HG03060 (cell line): ENCODE data around the gene SH3GL3.

Experiments used
- ATAC-seq: cut with Tn5 transposase; IDR thresholded peaks from one replicate; pipeline ENCODE4 v1.9.1; 2021; ENCODE audit warnings: low read depth, moderate number of reproducible peaks; ENCODE audit not compliant: unreplicated experiment

The SH3GL3 gene

DNA sequence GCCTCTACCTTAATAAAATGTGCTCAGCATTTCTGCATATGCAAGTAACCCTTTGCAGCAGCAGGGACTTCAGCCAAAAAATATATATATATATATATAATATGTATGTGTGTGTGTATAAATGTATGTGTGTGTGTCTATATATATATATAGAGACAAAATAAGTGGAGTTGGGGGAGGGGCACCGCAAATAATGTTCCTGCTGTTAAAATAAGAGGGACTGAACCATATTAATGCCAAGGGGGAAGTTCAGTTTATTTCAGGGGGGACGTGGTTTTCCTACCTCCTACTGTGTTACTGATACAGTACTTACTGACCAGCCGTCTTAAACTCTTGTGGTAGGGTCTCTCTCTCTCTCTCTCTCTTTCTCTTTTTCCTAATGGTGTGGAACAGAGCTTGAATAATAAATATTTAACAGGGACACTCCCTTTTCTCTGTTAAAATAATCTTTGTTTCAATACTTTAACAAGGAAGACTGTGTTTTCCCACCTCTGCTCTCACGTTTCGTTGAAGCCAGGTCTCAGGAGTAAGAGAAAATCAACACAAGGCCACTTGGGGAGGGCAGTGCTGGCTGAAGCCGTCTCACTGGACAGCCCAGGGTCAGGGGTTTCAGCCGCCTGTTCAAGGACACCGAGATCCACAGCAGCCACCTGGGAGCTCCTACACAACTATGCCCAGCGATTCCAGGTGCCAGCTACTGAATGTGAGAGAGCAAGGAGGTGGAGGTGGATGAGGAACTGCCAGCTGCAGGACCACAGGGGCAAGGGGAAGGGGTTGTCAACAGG is 164.0 kb downstream of the SH3GL3 start:
- ATAC-seq: no peak

- no peak for ATAC-seq
Observed at GRCh38 chr15:83612226-83612625, 165.1 kb downstream of the SH3GL3 start.

DNA sequence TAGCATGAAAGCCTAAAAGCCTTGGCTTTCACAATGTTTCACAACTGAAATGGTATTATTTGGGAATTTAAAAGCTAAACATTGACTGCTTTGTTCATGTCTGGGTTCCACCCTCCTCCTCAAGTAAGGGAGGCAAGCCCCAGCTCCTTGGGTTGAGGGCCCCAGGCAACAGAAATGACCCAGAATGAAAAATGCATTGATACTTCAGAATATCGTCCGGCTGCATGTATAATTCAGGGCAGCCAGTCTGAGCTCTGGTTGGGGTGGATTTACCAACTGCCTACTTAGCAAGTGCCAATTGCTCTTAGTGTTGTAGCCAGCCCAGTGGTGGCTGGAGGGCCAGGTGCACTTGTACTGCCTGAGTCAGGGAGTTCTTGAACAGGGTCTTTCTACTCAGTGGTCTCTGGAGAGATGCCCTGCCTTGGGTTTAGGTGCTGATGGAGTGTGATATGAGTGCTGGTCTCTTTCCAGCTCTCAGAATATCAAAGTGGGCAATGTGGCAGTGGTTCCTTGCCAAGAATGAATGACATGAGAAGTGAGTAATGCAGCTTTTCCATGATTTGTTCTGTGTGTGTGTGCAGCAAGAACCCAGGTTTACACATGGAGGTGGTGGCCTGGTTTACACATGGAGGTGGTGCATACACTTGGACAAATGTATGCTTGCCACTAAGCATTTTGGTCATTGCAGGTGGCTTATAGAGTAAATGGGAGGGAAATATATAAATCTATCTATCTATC is 165.9 kb downstream of the SH3GL3 start:
- ATAC-seq: no peak

DNA sequence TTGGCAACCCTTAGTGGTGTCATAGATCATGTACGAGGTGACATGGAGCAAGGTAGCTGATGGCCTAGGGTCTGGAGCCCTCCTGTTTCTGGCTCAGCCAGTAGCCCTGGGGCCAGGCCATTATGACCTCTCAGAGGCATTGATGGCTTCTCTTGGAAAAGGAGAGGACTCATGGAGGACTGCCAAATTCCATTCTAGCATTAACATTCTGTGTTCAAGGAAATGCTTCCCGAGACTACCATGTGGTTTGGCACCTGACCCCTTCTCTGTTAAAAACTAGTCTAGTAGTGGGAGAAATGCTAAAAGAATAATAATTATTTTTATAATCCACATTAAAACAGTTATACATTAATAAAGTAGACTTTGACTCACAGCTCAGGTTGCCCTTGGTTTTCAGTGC is 166.6 kb downstream of the SH3GL3 start:
- ATAC-seq: no peak

DNA sequence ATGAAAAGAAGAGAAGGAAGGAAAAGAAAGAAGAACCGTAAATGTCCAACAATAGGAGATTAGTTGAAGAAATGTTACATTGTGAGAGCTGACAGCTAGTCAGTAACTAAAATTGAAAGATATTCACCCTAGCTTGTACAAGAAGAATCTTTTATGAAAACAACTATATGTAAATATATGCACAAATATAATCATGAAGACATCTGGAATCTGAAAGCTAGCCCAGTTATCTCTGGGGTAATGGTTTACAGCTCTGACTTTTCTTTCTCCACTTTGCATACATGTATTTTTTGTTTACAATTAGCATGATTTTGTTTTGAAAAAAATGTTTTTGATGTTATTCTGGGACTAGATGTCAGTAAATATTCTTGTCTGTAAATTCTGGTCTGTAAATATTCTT is 169.7 kb downstream of the SH3GL3 start:
- ATAC-seq: no peak

DNA sequence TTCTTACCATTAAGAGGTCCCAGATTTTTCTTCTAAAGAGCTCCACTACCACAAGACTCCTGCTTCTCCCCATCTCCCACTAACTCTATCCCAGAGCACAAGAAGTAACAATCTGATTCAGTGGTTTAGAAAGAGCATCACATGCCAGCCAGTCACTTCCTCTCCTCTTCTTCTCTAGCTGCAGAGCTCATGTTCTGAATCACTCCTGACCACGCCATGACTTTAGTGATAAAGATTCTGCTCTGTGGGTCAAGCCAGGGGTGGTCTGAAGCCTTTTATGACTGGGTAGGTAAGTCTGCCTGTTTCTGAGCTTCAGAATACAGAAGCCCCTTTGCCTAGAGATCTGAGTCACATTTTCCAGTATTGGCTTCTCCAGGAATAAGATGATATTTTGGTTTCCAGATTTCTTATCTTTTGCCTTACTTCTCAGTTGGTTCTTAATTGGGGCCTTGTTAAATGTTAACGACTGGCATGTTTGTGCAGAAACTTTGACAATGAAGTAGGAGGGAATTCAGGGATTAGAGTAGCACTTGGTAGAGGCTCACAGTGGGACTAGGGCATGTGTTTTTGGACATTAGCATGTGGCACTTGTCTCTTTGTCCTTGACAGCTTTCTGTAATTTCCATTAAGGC is 179.1 kb downstream of the SH3GL3 start:
- ATAC-seq: no peak

DNA sequence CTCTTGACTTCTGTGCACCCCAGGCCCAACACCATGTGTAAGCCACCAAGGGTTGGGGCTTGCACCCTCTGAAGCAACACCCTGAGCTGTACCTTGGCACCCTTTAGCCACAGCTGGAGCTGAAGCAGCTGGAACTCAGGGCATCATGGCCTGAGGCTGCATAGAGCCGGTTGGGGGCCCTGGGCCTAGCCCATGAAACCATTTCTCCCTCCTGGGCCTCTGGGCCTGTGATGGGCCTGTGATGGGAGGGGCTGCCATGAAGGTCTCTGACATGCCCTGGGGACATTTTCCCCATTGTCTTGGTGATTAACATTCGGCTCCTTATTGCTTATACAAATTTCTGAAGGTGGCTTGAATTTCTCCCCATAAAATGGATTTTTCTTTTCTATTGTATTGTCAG is 184.4 kb downstream of the SH3GL3 start:
- no peak for ATAC-seq

- ATAC-seq: no peak
Observed at GRCh38 chr15:83643201-83643600, 196.1 kb downstream of the SH3GL3 start.

DNA sequence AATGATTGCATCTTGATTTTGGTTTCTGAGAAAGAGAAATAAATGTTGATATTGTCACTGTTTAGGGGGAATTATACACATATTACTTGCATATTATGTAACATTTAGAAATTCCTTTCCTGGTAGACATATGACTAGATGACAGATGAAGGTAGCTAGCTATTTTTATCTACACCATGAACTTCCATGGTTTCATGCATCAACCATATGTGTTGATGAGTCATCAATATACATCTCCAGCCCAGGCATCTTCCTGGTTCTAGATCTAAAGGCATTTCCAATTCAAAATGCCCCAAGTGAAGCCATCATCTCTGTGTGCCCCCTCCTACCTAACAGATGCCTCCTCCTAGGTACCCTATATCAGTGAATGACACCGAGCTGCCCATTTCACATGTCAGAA is 197.3 kb downstream of the SH3GL3 start:
- no peak for ATAC-seq

DNA sequence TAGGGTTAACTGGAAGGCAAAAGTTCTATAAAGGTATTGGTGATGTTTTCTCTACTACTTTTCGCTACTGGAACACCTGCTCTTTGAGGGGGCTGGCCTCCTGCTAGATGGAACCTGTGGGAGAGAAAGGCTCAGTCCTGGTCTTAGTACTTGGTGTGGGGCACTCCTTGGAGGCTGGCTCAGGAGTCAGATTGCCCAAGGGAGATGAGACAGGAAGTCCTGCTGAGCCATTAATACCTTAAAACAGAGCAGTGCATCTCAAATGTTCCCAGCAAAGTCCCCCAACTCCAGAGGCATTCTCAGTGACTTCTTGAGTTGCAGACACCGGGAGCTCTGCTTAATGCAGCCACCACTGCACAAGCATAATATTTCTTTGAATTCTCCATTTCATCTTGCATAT is 203.7 kb downstream of the SH3GL3 start:
- ATAC-seq: no peak

DNA sequence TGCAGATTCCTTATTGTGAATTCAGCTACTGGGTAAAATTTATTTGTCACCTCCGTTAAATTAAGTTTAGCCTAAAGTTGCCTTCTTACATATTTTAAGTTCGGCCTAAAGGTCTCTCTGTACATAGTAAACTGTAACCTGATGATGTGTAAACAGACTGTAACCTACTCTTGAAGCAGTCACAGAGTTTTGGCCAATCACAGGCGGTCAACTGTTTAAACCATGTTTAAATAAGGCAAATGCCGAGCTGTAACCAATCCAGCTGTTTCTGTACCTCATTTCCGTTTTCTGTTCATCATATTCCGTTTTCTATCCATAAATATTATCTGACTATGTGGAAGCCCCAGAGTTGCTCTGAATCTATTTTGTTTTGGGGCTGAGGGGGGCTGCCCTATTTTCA is 204.4 kb downstream of the SH3GL3 start:
- ATAC-seq: no peak

- ATAC-seq: no peak
Observed at GRCh38 chr15:83652626-83653204, 205.6 kb downstream of the SH3GL3 start.

DNA sequence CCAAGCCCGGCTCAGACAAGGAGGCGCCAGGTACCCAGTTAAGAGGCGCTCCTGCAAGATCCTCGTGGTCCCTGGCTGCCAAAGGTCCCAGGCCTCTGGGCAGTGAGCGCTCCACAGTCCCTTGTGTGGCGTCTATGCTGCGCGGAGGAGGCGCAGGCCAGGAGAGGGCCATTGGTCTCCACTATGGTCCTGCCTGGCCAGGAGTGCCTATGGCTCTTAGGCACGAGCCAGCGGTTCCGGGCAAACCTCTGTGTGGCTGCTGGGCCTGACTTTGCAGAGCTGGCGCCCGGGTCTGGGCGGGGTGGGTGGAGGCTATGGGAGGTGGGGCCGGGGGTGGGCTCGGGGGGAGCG is 206.1 kb downstream of the SH3GL3 start:
- ATAC-seq: no peak

- ATAC-seq: no peak
Observed at GRCh38 chr15:83653639-83654378, 206.7 kb downstream of the SH3GL3 start, which contains the start of gene ADAMTSL3. Gene ADAMTSL3 (plus strand): TSS chr15:83654123. CDS start chr15:83655762, 1,639 bp downstream.

GRCh38 chr15:83654379-83655236 is 207.5 kb downstream of the SH3GL3 start:
- no peak for ATAC-seq

- no peak for ATAC-seq
Observed at GRCh38 chr15:83655237-83655616, 208.1 kb downstream of the SH3GL3 start.

DNA sequence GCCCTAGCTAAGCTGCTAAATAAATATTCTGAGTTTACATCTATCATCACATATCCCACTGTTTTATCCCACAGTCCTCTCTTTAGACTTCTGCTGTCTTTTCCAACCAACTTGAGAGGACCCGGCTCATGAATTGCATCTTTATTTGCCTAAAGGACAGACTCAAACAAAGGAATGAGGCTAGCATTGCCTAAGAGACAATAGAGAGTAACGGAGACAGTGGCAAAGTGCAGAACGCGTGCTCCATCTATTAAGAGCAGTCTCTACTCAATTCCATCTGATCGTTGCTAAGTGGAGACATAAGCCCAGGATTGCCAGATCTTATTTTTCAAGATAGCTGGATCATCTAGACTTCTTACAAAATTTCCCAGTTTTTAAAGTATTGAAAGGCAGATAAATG is 209.1 kb downstream of the SH3GL3 start:
- ATAC-seq: no peak

DNA sequence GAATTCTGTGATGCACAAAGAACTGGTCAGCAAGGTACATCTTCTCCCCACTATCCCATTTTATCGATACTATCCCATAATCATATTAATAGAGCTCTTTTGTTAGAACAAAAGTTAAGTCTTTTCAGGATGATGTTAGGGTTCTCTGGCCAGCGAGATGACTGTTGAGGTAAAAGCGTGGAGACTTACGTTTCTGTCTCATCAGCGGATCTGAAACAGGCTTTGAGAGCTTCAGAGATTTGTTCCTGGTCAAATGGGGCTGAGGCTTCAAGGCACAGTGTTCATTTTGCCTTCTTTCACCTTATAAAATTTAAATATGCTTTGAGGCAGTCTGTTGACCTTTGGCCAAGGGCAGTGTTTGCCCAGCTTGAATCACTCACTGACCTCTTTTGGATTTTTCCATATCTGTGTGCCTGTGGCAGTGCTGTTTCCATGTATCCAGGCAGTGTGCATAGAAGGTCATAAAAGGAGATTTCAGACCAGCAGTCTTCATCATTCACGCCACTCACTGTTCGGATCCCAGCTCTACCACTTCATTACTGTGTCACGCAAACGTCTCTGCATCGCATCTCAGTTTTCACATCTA is 209.9 kb downstream of the SH3GL3 start:
- ATAC-seq: no peak

GRCh38 chr15:83657549-83657948 is 210.4 kb downstream of the SH3GL3 start:
- no peak for ATAC-seq
